GM18499 (cell line): ENCODE data around the gene NR2C2AP.
"Not testable (repeated sequence)": the region's sequence is repeated elsewhere in the genome, so short reads cannot be mapped to it uniquely, and the experiment has no call there.

Source experiments
- ATAC-seq: cut with Tn5 transposase; IDR thresholded peaks from one replicate; pipeline ENCODE4 v1.9.1; 2021; ENCODE audit warnings: moderate number of reproducible peaks; ENCODE audit not compliant: insufficient read depth, unreplicated experiment

The NR2C2AP gene

GRCh38 chr19:19191768-19192077, 11.5 kb downstream of the NR2C2AP start:
- peak; percentile 7 for ATAC-seq

- no peak for ATAC-seq
Observed at GRCh38 chr19:19186742-19187141, 16.5 kb downstream of the NR2C2AP start.

GRCh38 chr19:19185853-19186740, 17.1 kb downstream of the NR2C2AP start:
- ATAC-seq: no peak

GRCh38 chr19:19181488-19181998, 21.7 kb downstream of the NR2C2AP start:
- ATAC-seq: no peak

- ATAC-seq: no peak
Observed at GRCh38 chr19:19179548-19180441, 23.4 kb downstream of the NR2C2AP start.

- ATAC-seq: no peak
Observed at GRCh38 chr19:19176950-19177349, 26.3 kb downstream of the NR2C2AP start.

- ATAC-seq: not testable (repeated sequence)
Observed at GRCh38 chr19:19173243-19173642, 30.0 kb downstream of the NR2C2AP start.

GRCh38 chr19:19171821-19172532, 31.2 kb downstream of the NR2C2AP start:
- ATAC-seq: no peak

GRCh38 chr19:19170873-19171672, 32.1 kb downstream of the NR2C2AP start:
- ATAC-seq: no peak

GRCh38 chr19:19170053-19170872, 33.0 kb downstream of the NR2C2AP start, which contains the start of gene MEF2B:
MEF2B (minus strand) TSS chr19:19170263; CDS start chr19:19150735, 19,528 bp downstream.
- ATAC-seq: no peak

- no peak for ATAC-seq
Observed at GRCh38 chr19:19169236-19170052, 33.8 kb downstream of the NR2C2AP start.

GRCh38 chr19:19167612-19168011, 35.6 kb downstream of the NR2C2AP start:
- ATAC-seq: no peak

- no peak for ATAC-seq
Observed at GRCh38 chr19:19165396-19165795, 37.8 kb downstream of the NR2C2AP start.

- ATAC-seq: no peak
Observed at GRCh38 chr19:19162495-19162894, 40.7 kb downstream of the NR2C2AP start.

GRCh38 chr19:19160461-19161035, 42.7 kb downstream of the NR2C2AP start:
- ATAC-seq: no peak

GRCh38 chr19:19159534-19159933, 43.7 kb downstream of the NR2C2AP start:
- no peak for ATAC-seq

- ATAC-seq: no peak
Observed at GRCh38 chr19:19157808-19158207, 45.4 kb downstream of the NR2C2AP start.
